HUES48 (cell line): ENCODE results near the gene FARP2.

Source experiments
- H3K27ac ChIP-seq: one replicate; pipeline ENCODE4 v1.7.0; 2013; ENCODE audit warnings: low read depth, low read length, inconsistent platforms
- H3K27me3 ChIP-seq: 2 replicates; pipeline ENCODE4 v1.6.1; 2013; ENCODE audit warnings: mild to moderate bottlenecking, low read length; ENCODE audit not compliant: control insufficient read depth, insufficient read depth
- H3K36me3 ChIP-seq: 2 replicates; pipeline ENCODE4 v1.6.1; 2013; ENCODE audit warnings: low read length; ENCODE audit not compliant: control insufficient read depth, insufficient read depth
- H3K4me1 ChIP-seq: 2 replicates; pipeline ENCODE4 v1.6.1; 2013; ENCODE audit warnings: mild to moderate bottlenecking, low read length; ENCODE audit not compliant: control insufficient read depth, insufficient read depth
- H3K4me3 ChIP-seq: 2 replicates; pipeline ENCODE4 v1.5.1; 2013; ENCODE audit warnings: mild to moderate bottlenecking, low read depth, low read length
- H3K9ac ChIP-seq: 2 replicates; pipeline ENCODE4 v1.6.1; 2013; ENCODE audit warnings: mild to moderate bottlenecking, low read depth, low read length, moderate library complexity
- H3K9me3 ChIP-seq: 2 replicates; pipeline ENCODE4 v1.6.1; 2013; ENCODE audit warnings: low read length; ENCODE audit not compliant: control insufficient read depth, insufficient read depth

Gene FARP2

DNA sequence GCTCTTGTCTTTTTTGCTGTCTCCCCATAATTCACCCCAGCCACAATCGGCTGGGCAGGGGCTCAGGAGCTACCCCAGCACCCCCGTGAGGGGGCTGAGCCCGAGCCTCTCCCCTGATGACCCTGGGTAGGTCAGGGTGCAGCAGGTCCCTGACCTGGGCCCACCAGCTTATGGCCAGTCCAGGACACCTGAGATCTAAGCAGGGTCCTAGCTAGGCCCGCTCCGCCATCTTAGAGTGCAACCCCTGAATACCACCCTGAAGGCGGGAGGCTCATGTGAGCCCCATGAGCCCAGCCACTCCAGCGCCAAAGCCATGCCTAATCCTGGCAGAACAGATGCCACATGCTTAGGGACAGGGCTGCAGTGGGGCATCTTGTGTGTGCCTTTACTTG is 136.1 kb downstream of the FARP2 start:
- no peaks in the 10 kb centered on the region for H3K9me3 ChIP-seq
- no peaks in the 10 kb centered on the region for H3K27me3 ChIP-seq
- no peaks in the 10 kb centered on the region for H3K4me1 ChIP-seq
- no peak overlapping the region for H3K27ac ChIP-seq
- no peak overlapping the region for H3K9ac ChIP-seq
- peaks cover 39% of the 10 kb centered on the region for H3K36me3 ChIP-seq
- no peak overlapping the region for H3K4me3 ChIP-seq

DNA sequence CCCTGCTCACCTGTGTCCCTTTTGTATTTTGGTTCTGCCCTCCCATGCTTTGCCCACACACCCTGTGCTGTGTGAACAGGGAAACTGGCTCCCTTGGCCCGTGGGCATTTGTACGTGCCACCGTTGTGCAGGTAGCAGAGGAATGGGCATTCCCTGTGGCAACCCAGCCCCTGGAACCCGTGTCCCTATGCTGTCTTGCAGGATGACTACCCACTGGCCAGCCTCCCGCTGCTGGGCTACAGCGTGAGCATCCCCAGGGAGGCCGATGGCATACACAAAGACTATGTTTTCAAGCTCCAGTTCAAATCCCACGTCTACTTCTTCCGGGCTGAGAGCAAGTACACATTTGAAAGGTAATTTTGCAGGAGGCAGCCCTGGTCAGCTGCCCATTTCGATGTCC is 137.0 kb downstream of the FARP2 start:
- no peaks in the 10 kb centered on the region for H3K27me3 ChIP-seq
- peaks cover 46% of the 10 kb centered on the region for H3K36me3 ChIP-seq
- no peaks in the 10 kb centered on the region for H3K9me3 ChIP-seq
- no peak overlapping the region for H3K4me3 ChIP-seq
- H3K9ac ChIP-seq, result no peak overlapping the region
- H3K27ac ChIP-seq, result no peak overlapping the region
- no peaks in the 10 kb centered on the region for H3K4me1 ChIP-seq

DNA sequence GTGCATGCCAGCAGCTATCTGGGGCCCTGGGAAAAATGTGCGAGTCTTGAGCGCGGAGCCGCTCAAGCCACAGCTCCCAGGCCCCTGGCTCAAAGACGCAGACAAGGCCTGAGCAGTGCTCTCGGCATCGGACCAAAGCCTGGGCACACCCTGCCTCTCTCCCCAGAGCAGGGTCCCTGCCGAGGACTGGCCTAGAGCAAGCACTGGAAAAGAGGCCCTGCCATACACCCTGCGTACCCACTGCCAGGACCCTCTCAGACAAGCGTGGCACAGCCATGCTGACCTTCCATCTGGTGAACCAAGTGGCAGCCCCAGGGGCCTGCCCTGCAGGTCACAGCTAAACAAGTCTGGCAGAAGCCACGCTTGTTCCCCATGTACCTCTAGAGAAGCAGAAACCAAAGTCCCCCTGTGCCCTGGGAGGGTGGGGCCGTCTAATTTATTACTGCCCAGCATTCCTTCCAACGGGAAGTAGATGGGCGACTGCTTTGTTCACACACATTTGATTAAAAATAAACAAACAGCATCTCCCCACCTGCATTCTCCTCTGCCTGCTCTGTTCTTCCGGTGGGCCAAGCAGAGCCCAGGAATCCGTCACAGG is 138.3 kb downstream of the FARP2 start:
- Histone ChIP-seq H3K27me3 (no peaks in the 10 kb centered on the region), H3K4me3 (no peak overlapping the region), H3K4me1 (no peaks in the 10 kb centered on the region), H3K36me3 (peaks cover 60% of the 10 kb centered on the region), H3K27ac (no peak overlapping the region), H3K9me3 (no peaks in the 10 kb centered on the region), H3K9ac (no peak overlapping the region)

DNA sequence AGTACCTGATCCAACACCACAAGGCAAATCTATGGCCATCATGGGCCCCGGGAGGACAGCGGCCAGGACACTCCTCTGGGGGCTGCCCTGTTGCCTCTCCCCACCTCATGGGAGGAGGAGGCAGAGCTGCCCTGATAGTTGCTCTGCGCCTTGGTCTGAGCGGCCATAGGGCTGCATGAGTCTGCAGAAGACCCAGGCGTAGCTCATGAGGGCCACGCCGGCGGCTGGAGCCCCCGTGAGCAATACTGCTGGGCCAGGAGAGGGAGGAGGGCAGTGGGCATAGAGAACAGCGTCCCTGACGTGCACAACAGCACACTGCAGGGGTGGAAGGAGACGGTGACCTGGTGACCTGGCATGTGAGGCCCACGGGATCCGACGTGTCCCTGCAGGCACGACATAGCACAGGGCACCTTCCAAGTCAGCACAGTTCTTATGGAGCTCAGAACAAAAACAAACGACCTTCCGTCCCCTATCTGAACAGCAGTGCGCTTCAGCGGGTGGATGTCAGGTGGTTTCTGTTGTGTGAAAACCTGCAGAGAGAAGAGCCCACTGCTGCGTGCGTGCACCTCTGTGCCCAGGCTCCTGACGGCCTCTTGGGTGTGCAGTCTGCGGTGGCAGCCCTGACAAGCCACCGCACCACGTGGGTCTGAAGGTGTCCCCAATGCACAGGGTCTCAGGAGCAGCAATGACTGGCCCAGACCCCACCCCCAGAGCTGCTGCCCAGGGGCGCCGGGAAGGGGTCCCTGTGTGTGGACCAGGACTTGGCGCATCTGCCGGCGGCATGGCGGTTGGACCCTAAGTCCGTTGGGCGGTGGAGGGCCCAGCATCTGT is 139.3 kb downstream of the FARP2 start:
- Histone ChIP-seq H3K4me1 (no peaks in the 10 kb centered on the region), H3K36me3 (peaks cover 69% of the 10 kb centered on the region), H3K9ac (no peak overlapping the region), H3K4me3 (no peak overlapping the region), H3K27ac (no peak overlapping the region), H3K9me3 (no peaks in the 10 kb centered on the region), H3K27me3 (no peaks in the 10 kb centered on the region)

DNA sequence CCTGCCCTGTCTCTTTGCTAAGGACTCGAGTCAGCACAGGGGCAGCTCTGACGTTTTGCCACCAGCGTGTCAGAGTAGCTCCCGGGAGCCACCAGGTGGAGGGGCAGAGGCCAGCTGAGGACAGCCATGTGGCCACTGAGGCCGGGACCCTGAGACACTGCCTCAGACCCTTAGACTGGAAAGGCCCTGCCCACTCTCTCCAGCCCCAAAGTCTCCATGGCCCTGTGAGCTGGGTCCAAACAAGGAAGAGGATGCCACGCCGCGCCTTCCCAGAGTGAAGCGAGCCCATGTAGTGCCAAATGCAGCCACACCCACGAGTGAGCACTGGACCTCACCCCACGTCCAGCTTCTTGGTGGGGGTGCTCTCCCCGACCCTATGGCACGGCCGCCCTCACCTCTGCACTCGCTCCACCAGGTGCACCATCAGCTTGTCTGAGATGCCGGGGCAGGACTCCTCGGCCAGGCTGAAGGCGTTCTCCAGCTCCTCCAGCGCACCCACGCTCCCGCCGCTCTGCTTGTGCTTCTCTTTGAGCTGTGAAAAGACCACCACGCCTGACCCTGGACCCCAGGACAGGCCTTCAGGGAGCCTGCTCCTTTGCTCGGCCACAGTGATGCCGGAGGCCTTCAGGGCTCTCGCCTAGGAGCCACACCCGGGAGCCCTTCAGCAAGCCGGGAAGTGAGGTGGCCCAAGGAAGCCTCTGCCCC is 140.1 kb downstream of the FARP2 start:
- Histone ChIP-seq H3K27ac (no peak overlapping the region), H3K9ac (no peak overlapping the region), H3K36me3 (peaks cover 76% of the 10 kb centered on the region), H3K4me3 (no peak overlapping the region), H3K9me3 (no peaks in the 10 kb centered on the region), H3K27me3 (no peaks in the 10 kb centered on the region), H3K4me1 (no peaks in the 10 kb centered on the region)

DNA sequence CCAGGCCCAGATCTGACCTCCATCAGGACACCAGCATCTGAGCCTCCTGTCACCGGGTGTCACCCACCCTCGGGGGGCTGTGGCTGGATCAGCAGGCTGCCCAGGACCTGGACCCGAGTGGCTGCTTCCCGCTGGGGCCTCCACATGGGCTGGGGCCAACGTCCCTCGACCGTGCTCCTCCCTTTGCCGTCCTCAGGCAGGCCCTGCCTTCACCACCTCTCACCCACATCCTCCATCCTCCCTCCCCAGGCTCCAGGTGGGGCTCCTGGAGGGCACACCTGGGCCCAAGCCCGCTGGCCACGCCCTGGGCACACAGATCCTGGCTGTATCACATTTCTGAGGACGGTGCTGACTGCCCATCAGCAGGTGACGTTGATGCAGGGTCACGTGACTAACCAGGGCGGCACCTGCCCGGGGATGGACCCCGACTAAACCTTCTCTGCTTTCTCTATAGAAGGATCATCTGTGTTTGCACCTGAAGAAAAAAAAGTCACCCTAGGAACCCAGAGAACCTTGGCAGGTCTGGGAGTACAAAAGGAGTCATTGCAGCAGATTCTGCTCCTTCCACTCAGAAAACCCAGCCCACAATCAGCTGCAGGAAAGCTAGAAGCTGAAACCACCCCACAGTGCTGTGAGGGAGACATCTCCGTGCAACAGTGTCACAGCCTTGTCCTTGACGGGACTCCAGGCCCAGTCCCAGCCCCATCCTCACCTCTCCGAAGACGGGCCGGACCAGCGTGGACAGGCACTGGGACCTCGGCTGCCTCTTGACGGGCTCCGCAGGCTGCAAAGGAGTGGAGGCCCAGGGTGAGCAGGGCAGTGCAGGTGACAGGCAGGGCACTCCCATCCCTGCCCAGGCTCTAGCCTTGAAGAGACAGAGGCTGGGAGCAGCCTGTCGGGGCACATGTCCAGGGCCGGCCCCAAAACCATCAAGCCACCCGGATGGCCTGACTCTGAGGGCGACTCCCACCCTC is 141.1 kb downstream of the FARP2 start:
- Histone ChIP-seq H3K9me3 (no peaks in the 10 kb centered on the region), H3K4me1 (no peaks in the 10 kb centered on the region), H3K36me3 (peaks cover 81% of the 10 kb centered on the region), H3K9ac (no peak overlapping the region), H3K4me3 (no peak overlapping the region), H3K27me3 (no peaks in the 10 kb centered on the region), H3K27ac (no peak overlapping the region)

DNA sequence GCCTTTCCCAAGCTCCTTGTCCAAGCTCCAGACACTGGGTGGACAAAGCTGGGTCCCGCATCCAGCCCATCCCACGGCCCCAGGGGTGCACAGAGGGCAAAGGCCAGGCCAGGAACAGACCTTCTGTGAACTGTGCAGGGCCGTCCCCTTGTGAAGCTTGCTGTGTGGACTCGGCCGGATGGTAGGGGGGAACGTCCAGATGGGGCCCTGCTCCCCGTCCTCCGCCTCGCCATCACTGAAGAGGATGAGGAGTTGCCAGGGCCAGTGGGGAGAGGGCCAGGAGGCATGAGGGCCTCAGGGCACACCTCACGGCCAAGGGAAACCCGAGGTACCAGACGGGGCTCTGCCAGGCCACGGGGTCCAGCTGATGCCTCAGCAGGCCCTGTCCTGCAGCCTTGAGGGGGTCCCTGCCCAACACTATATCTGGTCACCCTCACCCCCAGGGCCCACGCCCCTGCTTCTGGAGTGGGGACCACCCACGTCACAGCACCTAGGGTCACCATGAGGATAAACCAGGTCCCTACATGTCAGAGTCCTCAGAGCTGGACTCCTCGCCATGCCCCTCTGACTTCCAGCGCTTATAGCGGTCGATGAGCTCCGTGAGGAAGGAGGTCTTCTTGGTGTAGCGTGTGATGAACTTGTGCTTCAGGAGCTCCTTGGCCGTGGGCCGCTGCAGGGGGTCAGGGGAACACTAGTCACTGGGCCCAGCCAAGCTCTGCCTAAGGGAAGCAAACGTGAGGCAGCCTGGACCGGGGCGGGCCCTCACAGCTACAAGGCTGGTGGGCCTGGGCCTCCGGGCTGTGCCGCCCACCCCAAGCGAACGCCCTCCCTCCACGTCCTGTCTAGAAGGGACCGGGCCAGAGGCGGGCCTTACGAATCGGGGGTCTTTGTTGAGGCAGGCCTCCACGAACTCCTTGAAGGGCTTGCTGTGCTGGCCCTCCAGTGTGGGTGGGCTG is 142.3 kb downstream of the FARP2 start:
- no peaks in the 10 kb centered on the region for H3K27me3 ChIP-seq
- H3K36me3 ChIP-seq, result peaks cover 76% of the 10 kb centered on the region
- no peak overlapping the region for H3K27ac ChIP-seq
- H3K9me3 ChIP-seq, result no peaks in the 10 kb centered on the region
- no peak overlapping the region for H3K4me3 ChIP-seq
- H3K9ac ChIP-seq, result no peak overlapping the region
- H3K4me1 ChIP-seq, result no peaks in the 10 kb centered on the region

DNA sequence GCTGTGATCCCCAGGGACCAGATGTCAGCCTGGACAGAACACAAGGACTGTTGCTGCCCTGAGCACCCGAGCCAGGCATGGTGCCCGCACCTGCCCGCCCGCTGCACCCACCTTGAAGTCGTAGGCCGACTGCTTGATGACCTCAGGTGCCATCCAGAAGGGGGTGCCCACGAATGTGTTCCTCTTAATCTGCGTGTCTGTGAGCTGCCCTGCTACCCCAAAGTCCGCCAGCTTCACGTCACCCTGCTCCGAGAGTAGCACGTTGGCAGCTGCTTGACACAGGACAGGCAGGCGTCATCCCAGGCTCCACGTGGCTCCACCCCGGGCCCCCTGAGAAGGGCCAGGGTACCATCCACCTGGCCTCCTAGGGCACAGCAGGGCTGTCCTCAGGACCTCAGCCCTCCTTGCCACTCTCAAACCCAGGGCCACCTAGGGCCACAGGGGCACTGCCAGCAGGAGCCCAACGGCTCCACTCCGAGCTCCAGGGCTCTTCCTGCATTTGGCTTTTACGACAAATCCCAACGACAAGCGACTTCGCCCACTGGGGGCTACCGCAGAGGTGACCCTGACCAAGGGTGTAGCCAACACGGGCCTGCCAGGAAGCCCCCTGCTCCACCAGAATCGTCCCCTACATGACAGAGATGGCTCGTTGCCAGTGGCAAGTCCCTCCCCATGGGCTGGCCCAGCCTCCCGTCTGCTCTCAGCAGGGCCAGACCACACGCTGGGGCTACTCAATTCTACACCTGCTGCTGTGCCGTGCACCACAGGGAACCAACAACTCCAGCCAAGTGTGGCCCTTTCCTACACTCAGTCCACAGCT is 143.3 kb downstream of the FARP2 start:
- peaks cover 74% of the 10 kb centered on the region for H3K36me3 ChIP-seq
- H3K4me1 ChIP-seq, result no peaks in the 10 kb centered on the region
- H3K9ac ChIP-seq, result no peak overlapping the region
- H3K27ac ChIP-seq, result no peak overlapping the region
- H3K27me3 ChIP-seq, result no peaks in the 10 kb centered on the region
- no peaks in the 10 kb centered on the region for H3K9me3 ChIP-seq
- H3K4me3 ChIP-seq, result no peak overlapping the region

DNA sequence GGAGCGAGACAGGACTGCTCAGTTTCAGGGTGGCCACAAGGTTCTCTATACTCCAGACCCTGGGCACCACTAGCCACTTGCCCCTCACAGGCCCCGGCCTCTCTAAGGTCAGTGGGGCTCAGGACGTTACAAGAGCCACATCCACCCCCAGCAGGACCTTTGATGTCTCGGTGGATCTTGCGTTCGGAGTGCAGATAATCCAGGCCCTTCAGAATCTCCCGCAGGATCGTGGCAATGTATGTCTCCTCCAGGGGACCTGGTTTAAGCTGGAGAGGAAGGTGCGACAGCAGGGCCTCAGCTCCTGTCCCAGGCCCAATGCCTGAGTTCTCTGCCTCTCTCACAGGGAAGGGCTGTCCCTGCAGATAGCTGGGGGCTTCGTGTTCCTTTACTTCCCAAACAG is 143.9 kb downstream of the FARP2 start:
- H3K27ac ChIP-seq, result no peak overlapping the region
- peaks cover 67% of the 10 kb centered on the region for H3K36me3 ChIP-seq

More for the DNA sequence above, 143.9 kb downstream of the FARP2 start:
- no peak overlapping the region for H3K9ac ChIP-seq
- no peak overlapping the region for H3K4me3 ChIP-seq
- H3K27me3 ChIP-seq, result no peaks in the 10 kb centered on the region
- no peaks in the 10 kb centered on the region for H3K4me1 ChIP-seq
- no peaks in the 10 kb centered on the region for H3K9me3 ChIP-seq
